Activated CD4-positive, alpha-beta T cell treated with anti-CD3 and anti-CD28 coated beads for 48 hours (primary cell): ENCODE measurements around the gene TGFBR3.
"Not testable (repeated sequence)": the region's sequence is repeated elsewhere in the genome, so short reads cannot be mapped to it uniquely, and the experiment has no call there.

ENCODE experiments used
- DNase-seq: peaks from one replicate; pipeline ENCODE4 v3.0.0-alpha.2; 2020

The TGFBR3 gene

GRCh38 chr1:91881280-91881679, 4.7 kb downstream of the TGFBR3 start:
- no peak for DNase-seq

- no peak for DNase-seq
Observed at GRCh38 chr1:91879733-91880132, 6.2 kb downstream of the TGFBR3 start.

GRCh38 chr1:91877574-91878208, 8.3 kb downstream of the TGFBR3 start:
- DNase-seq = no peak

- DNase-seq = peak; percentile 30
Observed at GRCh38 chr1:91876781-91877573, 9.0 kb downstream of the TGFBR3 start.

- peak; percentile 68 for DNase-seq
Observed at GRCh38 chr1:91876040-91876470, 9.9 kb downstream of the TGFBR3 start.

GRCh38 chr1:91874167-91874566, 11.8 kb downstream of the TGFBR3 start:
- DNase-seq = no peak

DNA sequence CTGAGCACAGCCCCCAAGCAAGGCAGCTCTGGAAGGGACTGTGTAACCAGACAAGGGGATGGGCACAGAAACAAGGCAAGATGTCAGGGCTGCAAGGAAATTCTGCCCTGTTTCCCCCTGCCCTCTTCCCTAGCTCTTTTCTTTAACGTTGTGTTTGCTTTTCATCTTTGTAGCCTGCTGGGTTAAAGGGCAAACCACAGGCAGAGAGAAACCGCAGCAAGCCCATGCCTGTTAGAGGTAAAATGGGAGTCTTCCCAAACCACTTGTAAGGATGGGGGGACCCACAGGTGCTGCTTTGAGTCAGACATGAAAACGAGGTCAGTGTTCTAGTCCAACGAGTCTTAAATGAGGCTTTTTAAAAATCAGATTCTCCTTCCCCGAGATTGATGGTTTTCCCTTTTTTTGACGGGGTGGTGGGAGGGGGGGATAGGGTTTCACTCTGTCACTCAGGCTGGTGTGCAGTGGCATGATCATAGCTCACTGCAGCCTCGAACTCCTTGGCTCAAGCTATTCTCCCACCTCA, 13.3 kb downstream of the TGFBR3 start:
- peak; percentile 57 for DNase-seq

DNA sequence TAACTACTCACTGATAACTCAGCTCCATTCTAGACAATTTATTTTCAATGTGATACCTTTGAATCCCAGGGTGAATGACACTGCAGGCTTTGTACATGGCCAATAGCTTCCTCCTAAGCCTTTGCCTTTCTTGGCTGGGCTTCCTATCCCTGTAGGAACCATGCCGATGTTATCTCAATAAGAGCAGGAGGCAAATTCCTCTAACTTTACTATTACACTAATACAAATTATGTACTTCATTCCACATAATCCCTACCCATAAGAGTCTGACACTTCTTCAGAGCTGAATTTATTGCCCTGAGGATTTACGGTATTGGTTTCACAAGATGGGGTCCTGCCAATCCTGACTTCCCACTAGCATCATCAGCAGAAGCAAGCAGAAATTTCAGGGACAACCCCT, 14.0 kb downstream of the TGFBR3 start:
- DNase-seq = no peak

GRCh38 chr1:91870322-91870721, 15.6 kb downstream of the TGFBR3 start:
- no peak for DNase-seq

DNA sequence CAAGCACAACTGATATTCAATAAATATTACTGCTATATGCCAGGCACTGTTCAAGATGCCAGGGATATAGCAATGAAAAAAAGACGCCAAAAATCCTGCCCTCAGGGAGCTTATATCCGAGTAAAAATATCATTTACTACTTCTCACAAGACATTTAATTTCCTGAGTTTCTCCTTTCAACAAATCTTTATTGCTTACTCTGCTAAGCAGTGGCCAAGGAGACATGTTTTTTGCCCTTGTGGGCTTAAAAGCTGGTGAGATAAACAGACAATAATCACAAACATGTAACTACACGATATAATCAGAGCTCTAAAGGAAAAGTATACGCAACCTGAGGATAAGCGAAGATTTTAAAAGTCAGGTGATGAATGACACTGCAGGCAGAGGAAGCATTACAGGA, 19.5 kb downstream of the TGFBR3 start:
- DNase-seq = no peak

GRCh38 chr1:91864017-91864700, 21.8 kb downstream of the TGFBR3 start:
- DNase-seq = no peak

DNA sequence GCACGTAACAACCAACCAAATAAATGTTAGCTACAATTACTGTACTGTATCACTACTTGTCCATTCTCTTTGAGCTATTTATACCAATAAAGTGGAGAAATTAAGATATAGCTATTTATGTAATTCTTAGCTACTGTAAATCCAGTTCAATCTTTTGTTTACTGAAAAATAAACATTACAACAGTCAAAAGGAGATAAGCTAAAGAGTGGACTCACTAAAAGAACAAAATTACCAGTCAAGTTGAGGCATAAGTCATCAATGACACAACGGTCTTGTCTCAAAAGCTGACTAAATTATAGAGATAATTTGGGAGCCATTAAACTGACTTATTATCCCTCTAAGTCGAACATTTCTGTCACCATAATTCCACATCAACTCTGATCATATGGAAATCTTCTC, 22.5 kb downstream of the TGFBR3 start:
- no peak for DNase-seq

- DNase-seq = no peak
Observed at GRCh38 chr1:91862120-91862519, 23.8 kb downstream of the TGFBR3 start.

DNA sequence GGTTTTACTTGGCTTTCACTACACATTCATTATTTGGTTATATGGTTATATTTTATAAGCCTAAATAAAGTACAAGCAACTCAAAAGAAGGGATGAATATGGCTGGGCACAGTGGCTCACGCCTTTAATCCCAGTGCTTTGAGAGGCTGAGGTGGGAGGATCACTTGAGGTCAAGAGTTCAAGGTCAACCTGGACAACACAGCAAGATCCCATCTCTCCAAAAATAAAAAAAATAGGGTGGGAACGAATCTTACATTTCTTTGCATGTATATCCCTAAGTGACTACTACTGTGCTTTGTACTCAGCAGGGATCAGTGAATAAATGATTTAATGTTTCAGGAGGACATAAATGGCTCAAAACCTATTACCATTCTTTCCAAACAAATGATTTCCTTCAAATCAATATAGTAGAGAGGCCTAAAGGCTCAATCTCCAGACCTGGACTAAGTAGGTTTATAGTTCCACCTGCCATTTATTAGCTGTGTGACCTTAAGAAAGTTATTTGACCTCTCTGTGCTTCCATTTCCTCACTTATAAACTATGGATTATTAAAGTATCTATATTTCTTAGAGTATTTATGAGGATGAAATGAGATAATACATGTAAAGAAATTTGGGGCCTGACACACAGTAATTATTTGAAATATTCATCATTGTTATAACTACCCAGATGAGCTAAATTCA, 28.3 kb downstream of the TGFBR3 start:
- no peak for DNase-seq

- DNase-seq = no peak
Observed at GRCh38 chr1:91856996-91857395, 29.0 kb downstream of the TGFBR3 start.

DNA sequence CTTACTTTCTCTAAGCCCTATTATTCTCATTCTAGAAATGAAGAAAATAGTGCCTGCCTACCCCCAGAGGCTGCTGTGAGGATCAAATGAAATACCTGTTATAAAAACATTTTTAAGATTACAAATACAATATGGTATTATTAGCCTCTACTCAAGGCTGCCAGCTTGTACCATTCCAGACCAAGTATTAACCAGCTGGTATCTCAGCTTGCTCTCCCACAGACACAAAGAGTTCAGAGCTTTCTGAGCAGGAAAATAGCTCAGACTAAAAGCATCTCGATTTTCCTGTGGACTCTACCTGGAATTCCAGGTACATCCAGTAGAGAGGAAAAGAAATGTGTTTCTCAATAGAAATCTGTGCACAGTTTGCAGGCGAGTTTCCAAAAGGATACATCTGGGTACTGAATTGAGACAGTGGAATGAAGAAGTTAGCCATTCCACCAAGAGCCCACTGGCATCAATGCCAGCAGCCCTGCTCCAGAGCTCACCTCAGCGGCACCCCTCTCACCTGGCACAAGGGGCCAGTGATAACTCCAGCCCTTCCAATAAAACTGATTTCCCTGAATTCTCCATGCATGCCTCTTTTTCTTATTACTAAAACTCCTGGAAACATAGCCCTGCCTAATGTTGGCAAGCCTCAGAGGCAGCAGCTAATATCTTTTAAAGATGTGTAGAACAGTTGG, 31.0 kb downstream of the TGFBR3 start:
- no peak for DNase-seq

DNA sequence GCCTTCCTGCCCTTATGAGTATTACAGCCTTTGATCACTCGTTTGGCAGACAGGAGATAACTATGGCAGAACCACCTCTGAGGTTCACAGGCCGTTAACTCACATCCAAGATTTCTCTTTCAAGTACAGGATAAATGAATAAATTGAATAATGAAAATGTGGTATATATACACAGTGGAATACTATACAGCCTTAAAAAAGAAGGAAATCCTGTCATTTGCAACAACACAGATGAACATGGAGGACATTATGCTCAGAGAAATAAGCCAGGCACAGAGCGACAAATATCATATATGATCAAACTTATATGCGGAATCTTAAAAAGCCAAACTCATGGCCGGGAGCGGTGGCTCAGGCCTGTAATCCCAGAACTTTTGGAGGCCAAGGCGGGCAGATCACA, 32.6 kb downstream of the TGFBR3 start:
- no peak for DNase-seq

GRCh38 chr1:91852011-91852410, 33.9 kb downstream of the TGFBR3 start:
- DNase-seq = not testable (repeated sequence)

GRCh38 chr1:91851130-91852010, 34.6 kb downstream of the TGFBR3 start:
- DNase-seq = no peak

- DNase-seq = no peak
Observed at GRCh38 chr1:91850708-91851107, 35.2 kb downstream of the TGFBR3 start.

GRCh38 chr1:91847851-91848250, 38.1 kb downstream of the TGFBR3 start:
- no peak for DNase-seq

DNA sequence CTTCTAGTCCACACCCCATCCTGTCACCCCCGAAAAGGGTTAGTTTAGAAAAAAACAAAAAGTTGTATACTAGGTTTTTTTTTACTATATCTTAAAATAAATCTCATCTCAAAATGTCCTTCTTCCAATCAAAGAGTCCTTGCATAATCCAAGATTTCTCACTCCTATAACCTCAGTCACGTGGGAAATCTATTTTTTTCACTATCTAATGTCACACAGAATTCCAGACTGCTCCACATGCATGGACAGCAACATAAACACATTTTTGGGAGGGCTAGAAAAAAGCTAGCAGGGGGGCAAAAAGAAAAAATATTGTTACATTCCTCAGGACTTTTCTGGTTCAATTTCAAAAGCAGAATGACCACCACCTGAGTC, 39.3 kb downstream of the TGFBR3 start:
- no peak for DNase-seq
